Stimulated activated CD4-positive, alpha-beta T cell treated with anti-CD3 and anti-CD28 coated beads, Interleukin-15, amount 100 ng/mL, for 48 hours (primary cell): ENCODE results near the gene ST6GAL1.
"Not testable (repeated sequence)": the region's sequence is repeated elsewhere in the genome, so short reads cannot be mapped to it uniquely, and the experiment has no call there.

Experiments used
- DNase-seq, 2 donors: peaks; one replicate each; pipeline ENCODE4 v3.0.0-alpha.2; 2020; ENCODE audit warnings: low read depth in 2 of 2

Gene ST6GAL1

DNA sequence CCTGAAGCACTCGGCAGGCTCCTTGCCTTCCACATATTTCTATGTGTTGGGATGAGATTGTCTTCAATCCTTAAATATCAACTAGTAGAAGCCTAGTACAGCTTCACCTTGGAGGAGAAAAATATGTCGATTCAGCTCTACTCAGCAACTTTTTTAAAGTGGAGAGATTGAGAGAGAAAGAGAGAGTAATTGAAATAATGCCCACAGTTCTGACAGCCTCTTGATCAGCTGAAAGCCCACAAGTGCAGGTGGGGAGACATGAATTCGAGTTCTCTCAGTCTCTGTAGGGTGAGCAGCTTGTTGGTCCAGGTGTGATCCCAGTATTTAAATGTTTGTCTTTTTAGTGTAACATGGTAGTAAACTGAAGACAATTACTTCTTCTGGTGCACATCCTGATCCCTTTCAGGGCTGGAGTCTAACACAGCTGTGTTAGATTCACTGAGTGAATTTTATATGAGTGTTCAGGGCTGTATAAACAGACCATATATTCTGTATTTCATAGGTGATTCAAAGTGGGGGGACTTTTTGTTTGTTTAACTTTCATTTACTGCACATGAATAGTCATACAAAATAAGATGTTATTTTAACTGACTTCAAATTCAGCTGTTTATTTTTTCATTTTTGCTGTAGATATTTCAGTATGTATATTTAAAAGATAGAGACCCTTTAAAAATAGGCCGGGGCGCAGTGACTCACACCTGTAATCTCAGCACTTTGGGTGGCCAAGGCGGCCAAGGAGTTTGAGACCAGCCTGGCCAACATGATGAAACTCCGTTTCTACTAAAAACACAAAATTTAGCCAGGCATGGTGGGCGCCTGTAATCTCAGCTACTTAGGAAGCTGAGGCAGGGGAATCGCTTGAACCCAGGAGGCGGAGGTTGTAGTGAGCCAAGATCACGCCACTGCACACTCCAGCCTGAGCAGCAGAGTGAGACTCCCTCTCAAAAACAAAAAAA, 64.0 kb downstream of the ST6GAL1 start:
- DNase-seq: no peak

- DNase-seq: no peak
Observed at GRCh38 chr3:186996356-186996755, 66.0 kb downstream of the ST6GAL1 start.

DNA sequence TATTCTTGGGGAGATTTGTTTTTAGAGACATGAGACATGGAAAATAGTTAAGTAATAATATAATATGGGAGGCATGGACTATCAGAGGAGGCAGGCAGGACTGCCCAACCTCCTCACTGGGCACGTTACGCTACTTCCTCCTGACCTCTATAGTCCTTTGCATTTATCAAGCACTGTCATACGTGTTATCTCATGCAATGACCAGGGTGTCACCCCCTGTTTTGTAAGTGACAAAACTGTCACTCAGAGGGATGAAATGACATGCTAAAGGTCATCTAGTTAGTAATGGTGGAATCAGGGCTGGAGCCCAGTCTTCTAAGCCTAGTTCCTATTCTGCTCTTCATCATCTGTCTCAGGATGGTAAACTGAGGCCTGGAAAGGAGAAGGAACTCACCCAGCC, 66.7 kb downstream of the ST6GAL1 start:
- DNase-seq: no peak

DNA sequence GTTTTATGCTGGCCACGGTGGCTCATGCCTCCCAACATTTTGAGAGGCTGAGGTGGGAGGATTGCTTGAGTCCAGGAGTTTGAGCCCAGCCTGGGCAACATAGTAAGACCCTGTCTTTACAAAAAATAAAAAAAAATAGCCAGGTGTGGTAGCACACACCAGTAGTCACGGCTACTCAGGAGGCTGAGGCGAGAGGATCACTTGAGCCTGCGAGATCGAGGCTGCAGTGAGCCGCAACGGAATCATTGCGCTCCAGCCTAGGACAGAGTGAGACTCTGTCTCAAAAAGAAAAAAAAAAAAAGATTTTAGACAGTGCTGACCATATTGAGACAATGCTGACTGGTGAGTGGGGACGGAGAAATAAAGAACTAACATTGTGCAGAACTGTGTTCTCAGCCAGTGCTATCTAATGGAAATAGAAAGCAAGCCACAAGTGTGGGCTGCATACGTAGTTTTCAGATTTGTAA, 67.2 kb downstream of the ST6GAL1 start:
- DNase-seq: no peak

DNA sequence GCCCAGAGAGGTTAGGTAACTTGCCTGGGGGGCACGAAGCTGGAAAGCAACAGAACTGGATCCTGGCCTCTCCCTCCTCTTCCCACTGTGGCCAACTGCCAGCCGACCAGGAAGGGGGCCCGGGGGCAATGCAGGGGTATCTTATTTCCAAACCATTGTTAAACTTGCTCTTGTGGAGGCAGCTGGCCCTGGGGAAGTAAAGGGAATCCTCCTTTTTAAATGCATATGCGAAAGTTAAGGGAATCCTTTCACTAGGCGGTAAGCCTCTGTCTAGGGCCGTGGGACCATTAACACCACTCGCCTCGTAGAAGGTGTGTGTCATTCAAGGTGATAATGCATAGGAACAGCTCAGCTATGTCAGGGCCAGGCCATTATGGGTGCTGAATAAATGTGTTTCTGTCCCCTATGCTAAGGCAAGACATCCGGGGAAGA, 68.6 kb downstream of the ST6GAL1 start:
- DNase-seq: no peak

- no peak for DNase-seq
Observed at GRCh38 chr3:187000711-187001151, 70.4 kb downstream of the ST6GAL1 start.

GRCh38 chr3:187002915-187003314, 72.6 kb downstream of the ST6GAL1 start:
- no peak for DNase-seq

- DNase-seq: no peak
Observed at GRCh38 chr3:187005827-187006481, 75.6 kb downstream of the ST6GAL1 start.

- no peak for DNase-seq
Observed at GRCh38 chr3:187006864-187007630, 76.7 kb downstream of the ST6GAL1 start.

- not testable (repeated sequence) for DNase-seq
Observed at GRCh38 chr3:187010382-187010781, 80.1 kb downstream of the ST6GAL1 start.

- no peak for DNase-seq
Observed at GRCh38 chr3:187011915-187012314, 81.6 kb downstream of the ST6GAL1 start.

GRCh38 chr3:187012609-187013051, 82.3 kb downstream of the ST6GAL1 start:
- no peak for DNase-seq

- no peak for DNase-seq
Observed at GRCh38 chr3:187013159-187013716, 82.9 kb downstream of the ST6GAL1 start.

GRCh38 chr3:187014417-187014864, 84.1 kb downstream of the ST6GAL1 start:
- no peak for DNase-seq

DNA sequence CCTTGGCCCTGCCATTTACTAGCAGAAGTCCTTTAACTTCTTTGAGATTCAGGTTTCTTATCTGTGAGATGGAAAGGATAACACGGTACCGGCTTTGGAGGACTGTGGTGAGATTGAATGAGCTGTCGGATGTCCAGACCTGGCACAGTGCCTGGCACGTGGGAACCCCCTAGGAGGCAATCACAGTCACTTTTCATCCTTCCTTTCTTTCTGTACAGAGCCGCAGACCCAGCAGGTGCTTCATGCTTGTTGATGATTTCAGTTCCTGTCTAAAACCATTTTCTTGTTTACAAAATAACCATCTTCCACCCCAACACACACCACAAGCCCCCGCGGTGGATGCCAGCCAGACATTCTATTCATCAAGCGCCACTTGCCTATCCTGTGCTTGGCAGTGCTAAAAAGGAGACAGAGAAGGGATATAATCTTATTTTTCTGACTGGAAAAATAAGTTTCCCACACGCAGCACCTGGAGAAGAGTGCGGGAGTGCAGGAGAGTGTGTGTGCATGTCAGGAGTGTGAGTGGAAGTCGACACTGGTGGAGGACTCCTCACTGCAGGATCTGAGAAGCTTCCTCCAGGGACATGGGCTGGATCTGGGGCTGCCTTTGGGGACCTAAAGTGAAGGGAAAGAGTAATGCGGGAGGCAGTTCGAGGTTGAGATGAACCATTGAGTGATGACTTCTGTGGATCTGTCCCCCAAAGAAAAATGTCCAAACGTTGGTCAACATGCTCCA, 85.7 kb downstream of the ST6GAL1 start:
- DNase-seq: no peak

DNA sequence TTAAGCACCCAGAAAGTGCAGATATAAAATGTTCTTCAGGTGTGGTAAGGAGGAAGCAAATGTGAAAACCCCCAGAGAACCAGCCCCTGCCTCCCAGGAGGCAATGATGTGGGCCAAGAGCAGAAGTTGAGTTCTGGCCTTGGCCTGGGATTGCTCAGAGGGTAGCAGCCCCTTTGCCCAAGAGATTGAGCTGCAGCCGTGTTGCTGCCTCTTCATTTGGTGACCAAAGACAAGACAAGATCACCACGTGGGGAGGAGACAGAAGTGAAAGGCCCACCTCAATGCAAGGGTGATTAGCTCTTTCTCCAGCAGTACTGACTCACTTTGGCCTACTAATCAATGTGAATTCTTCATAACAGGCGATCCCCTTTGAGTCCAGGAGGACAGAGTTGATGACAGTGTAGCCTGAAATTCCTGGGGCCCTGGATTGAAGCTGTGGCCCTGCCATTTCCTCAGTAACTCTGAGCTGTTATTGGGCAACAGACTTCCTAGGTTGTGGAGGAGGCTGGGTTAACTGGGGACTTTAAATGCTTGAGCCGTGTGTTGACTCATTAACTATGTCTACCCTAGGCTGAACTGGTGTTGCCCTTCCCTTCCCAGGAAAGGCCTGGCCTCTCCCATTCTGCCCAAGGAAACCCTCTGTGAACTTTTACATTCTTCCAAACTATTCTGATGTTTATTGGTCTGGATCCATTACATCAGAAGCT, 86.5 kb downstream of the ST6GAL1 start:
- no peak for DNase-seq

DNA sequence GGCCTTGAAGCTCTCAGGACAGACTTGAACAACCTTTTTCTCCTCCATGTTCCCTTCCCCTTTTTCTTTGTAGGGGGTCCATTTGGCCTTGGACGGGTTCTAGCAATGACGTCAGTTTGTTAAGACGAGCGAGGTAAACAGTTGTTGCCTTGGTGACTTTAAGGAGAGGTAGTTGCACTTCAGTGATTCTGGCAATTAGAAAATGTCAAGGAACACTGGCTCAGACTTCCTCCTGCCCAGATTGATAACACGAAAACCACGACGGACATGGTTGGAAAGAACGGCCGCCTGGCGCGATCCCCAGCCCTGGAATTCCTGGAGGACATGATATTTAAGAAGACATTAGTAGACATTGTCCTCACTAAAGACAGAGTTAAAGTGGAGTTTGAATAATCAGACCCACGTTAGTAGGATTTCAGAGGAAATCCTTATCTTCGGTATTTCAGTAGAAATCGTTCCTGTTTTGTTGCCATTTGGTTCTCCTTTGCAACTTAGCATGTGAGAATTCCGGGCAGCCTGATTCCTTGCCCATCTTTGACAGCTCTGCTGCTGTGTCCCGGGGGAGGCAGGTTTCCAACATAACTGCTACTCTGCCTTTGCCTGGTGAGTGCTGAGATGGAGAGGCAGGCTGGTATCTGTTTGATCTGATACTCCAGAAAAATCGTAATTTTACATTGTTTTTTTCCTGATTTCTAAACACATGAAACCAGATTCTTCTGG, 87.3 kb downstream of the ST6GAL1 start:
- DNase-seq: no peak

- DNase-seq: no peak
Observed at GRCh38 chr3:187019542-187020072, 89.3 kb downstream of the ST6GAL1 start.

DNA sequence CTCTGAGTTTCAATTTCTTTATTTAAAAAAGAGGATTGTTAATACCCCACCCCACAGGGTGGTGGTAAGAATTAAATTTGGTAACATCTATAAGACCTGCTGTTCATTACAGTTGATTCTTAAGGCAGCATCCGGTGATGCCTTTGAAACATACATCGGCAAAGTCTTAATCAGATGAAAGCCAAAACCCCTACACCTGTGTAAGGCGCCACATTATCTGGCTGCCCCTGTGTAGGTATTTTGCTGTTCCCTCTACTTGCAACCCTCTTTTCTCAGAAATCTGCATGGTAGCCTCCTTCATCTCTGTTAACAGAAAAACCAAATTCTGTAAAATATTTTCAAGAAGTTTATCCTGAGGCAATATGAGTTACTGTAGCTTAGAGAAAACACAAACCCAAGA, 90.0 kb downstream of the ST6GAL1 start:
- DNase-seq: no peak
